CD4-positive, alpha-beta memory T cell (primary cell): ENCODE data around the gene AGPAT1. TPM values are rescaled to one million over a fixed set of nuclear protein-coding genes. Genes with fewer than 3 reads are reported as not detected.

Source experiments
- CTCF ChIA-PET: fragments of 350-600 bp; sonication (Branson Sonifier 250); formaldehyde crosslinking; loops from one replicate; lab custom pipeline; 2021; ENCODE audit warnings: inconsistent platforms; ENCODE audit not compliant: partially characterized antibody; lab: Charles Lee
- POLR2A ChIA-PET: fragments of 350-600 bp; sonication (Branson Sonifier 250); formaldehyde crosslinking; loops from one replicate; lab custom pipeline; 2021; ENCODE audit not compliant: partially characterized antibody; lab: Charles Lee
- DNase-seq, 5 donors: peaks; one replicate each; pipeline versions ENCODE4 v3.0.0 to v3.0.0-alpha.2; 2020 to 2022; ENCODE audit warnings: mixed read lengths in 1 of 5
- H3K27ac ChIP-seq: one replicate; pipeline ENCODE4 v1.7.0; 2013; ENCODE audit warnings: low read depth, low read length
- H3K27me3 ChIP-seq: 2 replicates; pipeline ENCODE4 v1.7.0; 2013; ENCODE audit warnings: mild to moderate bottlenecking, low read length, moderate library complexity; ENCODE audit not compliant: insufficient read depth
- H3K36me3 ChIP-seq: 2 replicates; pipeline ENCODE4 v1.7.0; 2013; ENCODE audit warnings: mild to moderate bottlenecking, low read length, moderate library complexity; ENCODE audit not compliant: insufficient read depth
- H3K4me1 ChIP-seq: 2 replicates; pipeline ENCODE4 v1.7.0; 2013; ENCODE audit warnings: mild to moderate bottlenecking, low read length, moderate library complexity; ENCODE audit not compliant: insufficient read depth
- H3K4me3 ChIP-seq, 2 donors: one replicate each; pipeline ENCODE4 v1.7.0; 2013; ENCODE audit warnings: low read length in 2 of 2, mild to moderate bottlenecking in 1 of 2
- H3K9me3 ChIP-seq, 2 donors: one replicate each; pipeline ENCODE4 v1.7.0; 2013; ENCODE audit warnings: low read length in 2 of 2, control low read depth in 1 of 2; ENCODE audit not compliant: control insufficient read depth in 1 of 2
- H3K27ac Mint-ChIP-seq, 7 donors: one replicate each; pipeline ENCODE4 v1.8.0; 2020 to 2021; ENCODE audit warnings: mixed read lengths in 7 of 7, mild to moderate bottlenecking in 6 of 7, inconsistent platforms in 3 of 7, moderate library complexity in 3 of 7
- H3K27me3 Mint-ChIP-seq, 2 donors: one replicate each; pipeline ENCODE4 v1.8.0; 2020 to 2021; ENCODE audit warnings: mixed read lengths in 2 of 2
- H3K36me3 Mint-ChIP-seq, 2 donors: one replicate each; pipeline ENCODE4 v1.8.0; 2020 to 2021; ENCODE audit warnings: mixed read lengths in 2 of 2, inconsistent platforms in 1 of 2, mild to moderate bottlenecking in 1 of 2
- H3K4me1 Mint-ChIP-seq, 4 donors: one replicate each; pipeline ENCODE4 v1.8.0; 2020 to 2021; ENCODE audit warnings: mixed read lengths in 4 of 4, mild to moderate bottlenecking in 1 of 4
- H3K4me3 Mint-ChIP-seq, 8 donors: one replicate each; pipeline ENCODE4 v1.8.0; 2020 to 2021; ENCODE audit warnings: mixed read lengths in 8 of 8, mild to moderate bottlenecking in 7 of 8, moderate library complexity in 6 of 8, inconsistent platforms in 3 of 8
- H3K9me3 Mint-ChIP-seq, 8 donors: one replicate each; pipeline ENCODE4 v1.8.0; 2020 to 2021; ENCODE audit warnings: mixed read lengths in 8 of 8, mild to moderate bottlenecking in 5 of 8, inconsistent platforms in 3 of 8, moderate library complexity in 1 of 8
- intact Hi-C: fragments of 100-400 bp; cut with micrococcal nuclease; formaldehyde crosslinking; loops from one replicate; pipeline ENCODE4 v1.15.1; 2023
- polyA plus RNA-seq, 2 donors: library from polyadenylated mRNA; unstranded; fragments of 300-500 nt; fragmentation: Illumina TruSeq; gene quantifications; one replicate each; pipeline ENCODE4 v1.2.3, GENCODE V29; 2021
- total RNA-seq, 2 experiments: library from RNA; stranded (reverse); gene quantifications; one replicate each; pipeline ENCODE4 v1.2.3, GENCODE V29; 2021

AGPAT1 gene
- total and polyA plus RNA-seq, 4 experiments from 2014 or later: 15.3 to 32.8 (median 24.3) TPM

DNA sequence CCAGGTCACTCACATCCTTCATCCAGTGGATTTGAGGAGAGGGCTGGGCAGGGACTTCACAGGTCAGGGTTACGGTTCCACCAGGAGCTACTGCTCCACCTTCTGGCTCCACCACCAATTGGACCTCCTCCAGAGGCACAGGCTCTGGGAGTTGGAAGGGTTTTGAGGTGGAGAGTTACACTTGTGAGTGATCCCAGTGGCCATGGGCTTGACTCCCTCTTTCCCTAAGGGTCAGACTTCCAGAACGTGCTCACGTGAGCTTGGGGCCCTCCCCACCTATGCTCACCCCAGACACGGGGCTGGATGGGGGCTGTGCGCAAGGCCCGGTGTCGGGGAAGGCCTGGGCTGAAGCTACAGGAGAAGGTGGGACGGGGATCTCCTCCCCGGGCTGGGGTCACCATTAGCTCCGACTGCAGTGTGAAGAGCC, 6.7 kb upstream of the AGPAT1 start:
- H3K9me3 Mint-ChIP-seq: peaks cover 0 to 2% (median 0%) of the 10 kb centered on the region in 8 donors
- CTCF ChIA-PET: interaction anchor here (0.5 to 1.6 kb wide), 3 partner anchors 13 to 89 kb away, joined by 3 to 4 read pairs (median 3); no protein-coding TSS in a partner anchor

DNA sequence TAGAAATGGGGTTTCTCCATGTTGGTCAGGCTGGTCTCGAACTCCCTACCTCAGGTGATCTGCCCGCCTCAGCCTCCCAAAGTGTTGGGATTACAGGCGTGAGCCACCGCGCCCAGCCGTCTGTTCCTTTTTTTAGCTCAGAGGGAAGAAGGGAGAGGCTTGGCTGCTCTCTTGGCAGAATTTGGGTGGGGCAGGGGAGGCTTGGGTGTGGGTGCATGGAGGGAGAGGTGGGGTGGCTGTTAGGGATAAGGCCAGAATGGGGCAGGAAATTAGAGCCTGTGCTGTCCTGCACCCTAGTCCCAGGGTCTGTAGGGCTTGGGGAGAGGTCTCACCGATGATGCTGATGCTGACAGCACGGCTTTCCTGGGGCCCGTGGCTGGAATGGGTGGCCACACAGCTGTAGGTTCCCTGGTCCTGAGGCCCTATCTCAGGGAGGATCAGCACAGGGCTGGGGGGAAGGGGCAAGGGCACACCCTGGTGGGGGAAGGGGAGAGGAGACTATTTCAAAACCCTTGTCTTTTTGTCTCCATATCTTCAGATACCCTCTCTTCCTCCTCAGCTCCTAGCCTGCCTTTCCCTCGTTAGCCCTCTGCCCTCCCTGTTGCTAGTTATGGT, 6.1 kb upstream of the AGPAT1 start:
- H3K27ac ChIP-seq: no peak overlapping the region
- peaks cover 35 to 63% (median 48%) of the 10 kb centered on the region in 4 donors for H3K4me1 Mint-ChIP-seq
- H3K4me3 ChIP-seq: no peak overlapping the region
- POLR2A ChIA-PET: interaction anchor here (1.7 to 8.4 kb wide), 2 partner anchors 9 to 52 kb away, joined by 5 to 408 read pairs; partner anchors contain the start of genes FKBPL, GPSM3 and PBX2
- peak in 1 of 5 donors; percentile 20 for DNase-seq
- peak overlapping the region in 3 of 7 donors; percentile 50 to 81 (median 62) for H3K27ac Mint-ChIP-seq
- H3K36me3 Mint-ChIP-seq: peaks cover 27 to 54% of the 10 kb centered on the region in 2 donors
- intact Hi-C loops: no loop called here
- peaks cover 51% of the 10 kb centered on the region for H3K36me3 ChIP-seq
- H3K9me3 ChIP-seq: no peaks in the 10 kb centered on the region
- peaks cover 75% of the 10 kb centered on the region for H3K4me1 ChIP-seq
- CTCF ChIA-PET: interaction anchor here (0.5 to 1.6 kb wide), 3 partner anchors 13 to 88 kb away, joined by 3 to 4 read pairs (median 3); no protein-coding TSS in a partner anchor
- H3K27me3 ChIP-seq: no peaks in the 10 kb centered on the region
- H3K9me3 Mint-ChIP-seq: peaks cover 0 to 2% (median 0%) of the 10 kb centered on the region in 8 donors
- no peaks in the 10 kb centered on the region for H3K27me3 Mint-ChIP-seq
- H3K4me3 Mint-ChIP-seq: no peak overlapping the region

More for the DNA sequence above, 6.7 kb upstream of the AGPAT1 start:
- POLR2A ChIA-PET: interaction anchor here (0.5 to 8.4 kb wide), 4 partner anchors 9 to 55 kb away, joined by 3 to 408 read pairs (median 4); partner anchors contain the start of genes ATF6B, FKBPL, GPSM3 and PBX2
- Histone ChIP-seq H3K4me3 (no peak overlapping the region), H3K9me3 (no peaks in the 10 kb centered on the region), H3K4me1 (peaks cover 78% of the 10 kb centered on the region), H3K27me3 (no peaks in the 10 kb centered on the region), H3K27ac (no peak overlapping the region), H3K36me3 (peaks cover 56% of the 10 kb centered on the region)
- peak in 1 of 5 donors; percentile 29 for DNase-seq
- Mint-ChIP-seq H3K27ac (peak overlapping the region in 1 of 7 donors; percentile 50), H3K27me3 (no peaks in the 10 kb centered on the region), H3K4me1 (peaks cover 39 to 63% (median 50%) of the 10 kb centered on the region in 4 donors), H3K4me3 (no peak overlapping the region), H3K36me3 (peaks cover 32 to 59% of the 10 kb centered on the region in 2 donors)
- intact Hi-C loops: no loop called here

- Histone ChIP-seq H3K27ac (no peak overlapping the region), H3K27me3 (no peaks in the 10 kb centered on the region), H3K4me3 (no peak overlapping the region), H3K36me3 (peaks cover 43% of the 10 kb centered on the region), H3K9me3 (no peaks in the 10 kb centered on the region), H3K4me1 (peaks cover 75% of the 10 kb centered on the region)
- POLR2A ChIA-PET: interaction anchor here (1.7 to 8.4 kb wide), 2 partner anchors 10 to 52 kb away, joined by 5 to 408 read pairs; partner anchors contain the start of genes FKBPL, GPSM3 and PBX2
- Mint-ChIP-seq H3K36me3 (peaks cover 19 to 46% of the 10 kb centered on the region in 2 donors), H3K27ac (peak overlapping the region in 5 of 7 donors; percentile 42 to 81 (median 78)), H3K9me3 (no peaks in the 10 kb centered on the region), H3K27me3 (no peaks in the 10 kb centered on the region), H3K4me3 (no peak overlapping the region), H3K4me1 (peaks cover 35 to 63% (median 48%) of the 10 kb centered on the region in 4 donors)
- intact Hi-C loops: no loop called here
- DNase-seq: no peak
- CTCF ChIA-PET: interaction anchor here (1.2 to 2.7 kb wide), 2 partner anchors 9 to 12 kb away, joined by 3 to 18 read pairs; partner anchors contain the start of gene PBX2
These were observed 5.3 kb upstream of the AGPAT1 start for GRCh38 chr6:32181148-32181702.

GRCh38 chr6:32179766-32180405, 4.0 kb upstream of the AGPAT1 start:
- Mint-ChIP-seq H3K27me3 (no peaks in the 10 kb centered on the region), H3K9me3 (no peaks in the 10 kb centered on the region)
- DNase-seq: peak in 1 of 5 donors; percentile 31

DNA sequence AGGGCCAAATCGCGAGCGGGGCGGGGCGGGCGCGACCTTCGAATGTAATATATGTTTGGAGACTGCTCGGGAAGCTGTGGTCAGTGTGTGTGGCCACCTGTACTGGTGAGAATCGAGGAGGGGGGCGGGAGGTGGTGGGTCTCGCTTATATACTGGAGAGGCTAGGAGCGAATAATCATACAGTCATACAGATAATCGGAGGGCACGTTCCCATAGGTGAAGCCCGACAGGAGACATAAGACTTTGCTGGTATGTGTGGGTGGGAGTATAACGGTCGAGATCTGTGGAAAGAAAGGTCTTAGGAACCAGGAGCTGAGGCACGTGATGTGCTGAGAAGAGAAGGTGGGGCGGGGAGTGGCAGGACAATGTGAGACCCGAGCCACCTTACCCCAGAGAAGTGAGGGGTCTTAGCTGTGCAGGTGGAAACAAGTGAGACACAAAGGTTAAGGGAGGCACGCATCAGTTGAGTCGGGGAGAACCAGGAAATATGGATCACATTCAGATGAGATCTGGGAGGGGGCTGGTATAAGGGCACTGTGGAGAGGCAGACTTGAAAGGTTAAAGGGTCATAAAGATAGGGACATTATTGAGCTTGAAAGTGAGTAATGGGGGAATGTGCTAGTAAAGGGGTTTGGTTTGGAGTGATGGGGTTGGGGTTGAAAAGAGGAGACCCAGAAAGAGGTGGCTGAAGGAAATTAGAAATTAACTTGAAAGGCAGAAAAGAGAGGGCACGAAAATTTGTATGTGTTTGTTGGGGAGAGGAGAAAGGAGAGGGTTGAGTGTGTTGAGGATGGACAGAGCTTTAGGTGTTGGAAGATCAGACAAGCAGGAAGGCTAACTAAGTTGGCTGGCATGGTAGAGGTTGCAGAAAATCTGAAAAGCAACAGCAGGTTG, 2.9 kb upstream of the AGPAT1 start:
- peak overlapping the region; percentile 64 to 74 for H3K4me3 ChIP-seq
- intact Hi-C loops: loop anchor here (1.0 to 5.0 kb wide), 5 partner anchors 12 to 794 kb away; partner anchors contain the start of genes ATF6B, EHMT2 and PBX2
- Mint-ChIP-seq H3K36me3 (peaks cover 10 to 37% of the 10 kb centered on the region in 2 donors), H3K27me3 (no peaks in the 10 kb centered on the region), H3K27ac (peak overlapping the region; percentile 97 to 100 (median 99)), H3K9me3 (no peaks in the 10 kb centered on the region), H3K4me1 (peaks cover 42 to 76% (median 59%) of the 10 kb centered on the region in 4 donors), H3K4me3 (peak overlapping the region; percentile 92 to 100 (median 96))
- peaks cover 32% of the 10 kb centered on the region for H3K36me3 ChIP-seq
- peaks cover 79% of the 10 kb centered on the region for H3K4me1 ChIP-seq
- POLR2A ChIA-PET: interaction anchor here (0.6 to 8.4 kb wide), 6 partner anchors 13 to 793 kb away, joined by 3 to 408 read pairs (median 4); partner anchors contain the start of genes ATF6B, FKBPL, GPSM3 and PBX2
- H3K27ac ChIP-seq: peak overlapping the region; percentile 91
- DNase-seq: peak in 1 of 5 donors; percentile 24
- H3K27me3 ChIP-seq: no peaks in the 10 kb centered on the region
- CTCF ChIA-PET: interaction anchor here (1.1 to 2.7 kb wide), 7 partner anchors 9 to 60 kb away, joined by 3 to 18 read pairs (median 3); partner anchors contain the start of genes ATF6B, GPSM3 and PBX2
- H3K9me3 ChIP-seq: no peaks in the 10 kb centered on the region

More at GRCh38 chr6:32179766-32180405, 4.0 kb upstream of the AGPAT1 start:
- Histone ChIP-seq H3K36me3 (peaks cover 38% of the 10 kb centered on the region), H3K27me3 (no peaks in the 10 kb centered on the region), H3K4me1 (peaks cover 76% of the 10 kb centered on the region), H3K4me3 (no peak overlapping the region), H3K27ac (peak overlapping the region; percentile 91), H3K9me3 (no peaks in the 10 kb centered on the region)
- Mint-ChIP-seq H3K36me3 (peaks cover 10 to 40% of the 10 kb centered on the region in 2 donors), H3K4me1 (peaks cover 33 to 65% (median 48%) of the 10 kb centered on the region in 4 donors), H3K4me3 (peak overlapping the region in 7 of 8 donors; percentile 21 to 99 (median 47)), H3K27ac (peak overlapping the region; percentile 79 to 100 (median 98))
- intact Hi-C loops: loop anchor here (5.0 kb wide), 2 partner anchors 283 to 792 kb away; partner anchors contain the start of gene EHMT2
- ChIA-PET CTCF (interaction anchor here (0.6 to 2.7 kb wide), 7 partner anchors 10 to 1129 kb away, joined by 3 to 18 read pairs (median 5); partner anchors contain the start of genes GPSM3 and PBX2), POLR2A (interaction anchor here (0.5 to 8.4 kb wide), 4 partner anchors 11 to 792 kb away, joined by 3 to 408 read pairs (median 4); partner anchors contain the start of genes ATF6B, GPSM3 and PBX2)
